SK-N-MC (cell line): Measurements from ENCODE around the gene A4GALT.

Experiments
- EZH2 ChIP-seq: fragments of 200-600 bp; sonication (generic); IDR thresholded peaks from one replicate; pipeline ENCODE4 v1.6.1; 2017; ENCODE audit warnings: antibody characterized with exemption
- POLR2AphosphoS5 ChIP-seq: IDR thresholded peaks from 2 replicates; pipeline ENCODE4 v1.6.1; 2012; ENCODE audit warnings: mild to moderate bottlenecking, low read depth, low read length, borderline replicate concordance

DNA sequence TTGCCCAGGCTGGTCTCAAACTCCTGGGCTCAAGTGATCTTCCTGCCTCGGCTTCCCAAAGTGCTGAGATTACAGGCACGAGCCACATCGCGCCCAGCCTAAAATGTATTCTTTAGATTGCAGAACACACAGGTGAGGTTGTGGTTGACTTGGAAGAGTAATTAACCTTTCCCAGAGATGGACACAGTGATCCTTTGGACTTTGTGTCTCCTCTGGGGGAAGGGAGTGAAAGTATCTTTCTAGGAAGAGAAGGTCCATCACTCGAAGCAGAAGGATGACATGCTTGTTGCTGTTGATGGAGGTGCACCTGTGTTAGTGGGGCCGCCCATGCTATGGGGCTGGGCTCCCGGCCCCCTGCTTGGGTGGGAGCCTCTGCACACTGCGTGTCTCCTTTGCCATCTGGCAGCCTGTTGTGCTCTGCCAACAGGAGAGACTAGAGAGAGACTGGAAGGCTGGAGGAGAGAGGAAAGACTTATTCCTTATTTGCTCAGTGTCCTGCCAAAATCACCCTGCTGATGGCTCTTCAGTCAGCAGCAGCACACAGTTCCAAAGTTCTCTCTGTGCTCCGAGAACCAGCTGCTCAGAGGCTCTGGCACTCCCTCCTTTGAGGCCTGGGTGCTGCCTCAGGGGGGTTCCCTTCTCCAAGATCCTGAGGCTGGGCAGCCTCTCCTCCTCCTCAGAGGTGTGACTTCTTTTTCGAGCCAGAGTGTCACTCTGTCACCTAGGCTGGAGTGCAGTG lies 38.4 kb downstream of the A4GALT start:
- no peak for TF ChIP-seq POLR2AphosphoS5
- TF ChIP-seq EZH2: no peak
